Kidney (tissue), 14 donors: ENCODE results near the gene ST3GAL4. TPM values are rescaled to one million over a fixed set of nuclear protein-coding genes. Genes with fewer than 3 reads are reported as not detected.
"Not testable (repeated sequence)": the region's sequence is repeated elsewhere in the genome, so short reads cannot be mapped to it uniquely, and the experiment has no call there.

Source experiments
- DNase-seq, 5 donors: peaks; one replicate each; pipeline ENCODE4 v3.0.0-alpha.2; 2013 to 2020
- FAIRE-seq: peaks from 2 replicates; lab custom pipeline; 2012; peaks lifted over from hg19 to GRCh38; lab: Jason Lieb, UNC
- H3K27ac ChIP-seq, 2 donors: one replicate each; pipeline ENCODE4 v1.7.0; 2013; ENCODE audit warnings: low read depth in 2 of 2, low read length in 2 of 2, inconsistent platforms in 1 of 2
- H3K27me3 ChIP-seq: one replicate; pipeline ENCODE4 v1.7.1; 2013; ENCODE audit warnings: low read length, inconsistent platforms; ENCODE audit not compliant: control insufficient read depth, insufficient read depth
- H3K36me3 ChIP-seq, 3 donors: one replicate each; pipeline versions ENCODE4 v1.7.0 to v1.7.1; 2013; ENCODE audit warnings: low read length in 3 of 3, control low read depth in 1 of 3, inconsistent platforms in 1 of 3; ENCODE audit not compliant: insufficient read depth in 3 of 3, control insufficient read depth in 2 of 3
- H3K4me1 ChIP-seq, 3 donors: one replicate each; pipeline versions ENCODE4 v1.7.0 to v1.7.1; 2013; ENCODE audit warnings: low read length in 3 of 3, inconsistent platforms in 1 of 3, low read depth in 1 of 3; ENCODE audit not compliant: control insufficient read depth in 2 of 3, insufficient read depth in 2 of 3
- H3K4me3 ChIP-seq, 3 donors: one replicate each; pipeline versions ENCODE4 v1.7.0 to v1.8.1; 2013; ENCODE audit warnings: low read length in 3 of 3, control low read depth in 1 of 3, inconsistent platforms in 1 of 3
- H3K9ac ChIP-seq, 3 donors: one replicate each; pipeline versions ENCODE4 v1.7.0 to v1.7.1; 2013; ENCODE audit warnings: low read length in 3 of 3, control low read depth in 1 of 3, inconsistent platforms in 1 of 3
- H3K9me3 ChIP-seq, 3 donors: one replicate each; pipeline versions ENCODE4 v1.7.0 to v1.7.1; 2013; ENCODE audit warnings: low read length in 3 of 3, control low read depth in 1 of 3, inconsistent platforms in 1 of 3; ENCODE audit not compliant: control insufficient read depth in 2 of 3, insufficient read depth in 1 of 3
- CTCF ChIP-seq: IDR thresholded peaks from 3 replicates; pipeline ENCODE4 v1.5.1; 2012; ENCODE audit warnings: mild to moderate bottlenecking, moderate library complexity, borderline replicate concordance; ENCODE audit not compliant: insufficient read depth; ENCODE audit errors: extremely low read depth
- intact Hi-C: fragments of 100-400 bp; cut with DNase I; formaldehyde crosslinking; loops from one replicate; pipeline ENCODE4 v1.11.1; 2022
- polyA plus RNA-seq: library from polyadenylated mRNA; stranded (reverse); fragments of 350-450 nt; fragmentation: Illumina TruSeq; extraction: RNeasy Lipid Tissue Mini Kit (QIAGEN cat#74804); gene quantifications from one replicate; pipeline ENCODE4 v1.2.3, GENCODE V29; 2014; ENCODE audit warnings: low read depth, low replicate concordance; ENCODE audit not compliant: insufficient read depth
- total RNA-seq: library from RNA; stranded (reverse); fragmentation: NEBNext Ultra II Directional; extraction: Animal tissue kit (Norgen Biotek cat#: 25700); gene quantifications from one replicate; pipeline ENCODE4 v1.2.1, GENCODE V29; 2021
- donor health status: control.
- donor health status: control.
- donor health status: control.
- donor health status: control.
- donor health status: control.
- donor health status: DM: yes; HTN: yes; CAD: no.
- donor health status: Normal renal cell carcinoma (clear cell type).

Gene ST3GAL4
- total and polyA plus RNA-seq, 2 donors from 2014 or later = 27.4 to 72.8 TPM

- no peak for FAIRE-seq
- no peak overlapping the region for H3K27ac ChIP-seq
- intact Hi-C loops = no loop called here
Observed at GRCh38 chr11:126366064-126366822, 10.8 kb downstream of the ST3GAL4 start.

GRCh38 chr11:126366823-126367654 is 11.6 kb downstream of the ST3GAL4 start:
- H3K27me3 ChIP-seq, H3K36me3 ChIP-seq, H3K4me1 ChIP-seq, H3K9me3 ChIP-seq, H3K27ac ChIP-seq, FAIRE-seq, DNase-seq, H3K4me3 ChIP-seq, intact Hi-C loops, H3K9ac ChIP-seq: not testable (repeated sequence)

More at GRCh38 chr11:126366064-126366822, 10.8 kb downstream of the ST3GAL4 start:
- no peaks in the 10 kb centered on the region for H3K9me3 ChIP-seq
- no peaks in the 10 kb centered on the region for H3K36me3 ChIP-seq
- H3K27me3 ChIP-seq = no peaks in the 10 kb centered on the region
- peak; percentile 69 to 82 (median 76) for DNase-seq
- H3K4me1 ChIP-seq = peaks cover 0 to 6% (median 0%) of the 10 kb centered on the region in 3 donors
- H3K9ac ChIP-seq = no peak overlapping the region
- H3K4me3 ChIP-seq = no peak overlapping the region
- no peak for TF ChIP-seq CTCF

- H3K27ac ChIP-seq, DNase-seq, H3K36me3 ChIP-seq, H3K27me3 ChIP-seq, FAIRE-seq, H3K9me3 ChIP-seq, H3K4me1 ChIP-seq, intact Hi-C loops, H3K9ac ChIP-seq, H3K4me3 ChIP-seq: not testable (repeated sequence)
Observed at GRCh38 chr11:126367806-126368205, 12.3 kb downstream of the ST3GAL4 start.

GRCh38 chr11:126368336-126369119 is 13.0 kb downstream of the ST3GAL4 start:
- H3K9me3 ChIP-seq, H3K36me3 ChIP-seq, intact Hi-C loops, H3K4me3 ChIP-seq, H3K9ac ChIP-seq, FAIRE-seq, DNase-seq, H3K27me3 ChIP-seq, H3K27ac ChIP-seq: not testable (repeated sequence)
- peaks cover 0 to 11% (median 0%) of the 10 kb centered on the region in 3 donors for H3K4me1 ChIP-seq
